Endothelial cell (in vitro differentiated cells): ENCODE data around the gene COASY. TPM values are rescaled to one million over a fixed set of nuclear protein-coding genes. Genes with fewer than 3 reads are reported as not detected.
"Not testable (repeated sequence)": the region's sequence is repeated elsewhere in the genome, so short reads cannot be mapped to it uniquely, and the experiment has no call there.

Experiments used
- DNase-seq: peaks from one replicate; pipeline ENCODE4 v3.0.0; 2021; ENCODE audit warnings: low spot score
- H3K27ac Mint-ChIP-seq: one replicate; pipeline ENCODE4 v1.8.0; 2021; ENCODE audit warnings: mixed read lengths, inconsistent platforms; ENCODE audit not compliant: unreplicated experiment
- H3K27me3 Mint-ChIP-seq: one replicate; pipeline ENCODE4 v1.8.0; 2021; ENCODE audit warnings: mild to moderate bottlenecking, moderate library complexity, mixed read lengths, inconsistent platforms; ENCODE audit not compliant: unreplicated experiment
- H3K36me3 Mint-ChIP-seq: one replicate; pipeline ENCODE4 v1.8.0; 2021; ENCODE audit warnings: mild to moderate bottlenecking, low read depth, mixed read lengths, inconsistent platforms; ENCODE audit not compliant: unreplicated experiment
- H3K4me1 Mint-ChIP-seq: one replicate; pipeline ENCODE4 v1.8.0; 2021; ENCODE audit warnings: mild to moderate bottlenecking, mixed read lengths, inconsistent platforms; ENCODE audit not compliant: unreplicated experiment
- H3K4me3 Mint-ChIP-seq: one replicate; pipeline ENCODE4 v1.8.0; 2021; ENCODE audit warnings: mild to moderate bottlenecking, mixed read lengths, inconsistent platforms; ENCODE audit not compliant: unreplicated experiment
- H3K9me3 Mint-ChIP-seq: one replicate; pipeline ENCODE4 v1.8.0; 2021; ENCODE audit warnings: mixed read lengths, inconsistent platforms; ENCODE audit not compliant: unreplicated experiment
- total RNA-seq: library from RNA; stranded (reverse); fragmentation: NEBNext Ultra II Directional; extraction: Animal tissue kit (Norgen Biotek cat#: 25700); gene quantifications from one replicate; pipeline ENCODE4 v1.2.1, GENCODE V29; 2021; ENCODE audit not compliant: unreplicated experiment
- TF ChIP-seq, protein P1 (sequence below): fragments of 200-600 bp; sonication (generic); IDR thresholded peaks from one replicate; pipeline ENCODE4 v1.5.0; 2021; ENCODE audit warnings: antibody characterized with exemption; ENCODE audit not compliant: unreplicated experiment

The COASY gene
- total RNA-seq, 1 donor from 2014 or later = 66.3 TPM

DNA sequence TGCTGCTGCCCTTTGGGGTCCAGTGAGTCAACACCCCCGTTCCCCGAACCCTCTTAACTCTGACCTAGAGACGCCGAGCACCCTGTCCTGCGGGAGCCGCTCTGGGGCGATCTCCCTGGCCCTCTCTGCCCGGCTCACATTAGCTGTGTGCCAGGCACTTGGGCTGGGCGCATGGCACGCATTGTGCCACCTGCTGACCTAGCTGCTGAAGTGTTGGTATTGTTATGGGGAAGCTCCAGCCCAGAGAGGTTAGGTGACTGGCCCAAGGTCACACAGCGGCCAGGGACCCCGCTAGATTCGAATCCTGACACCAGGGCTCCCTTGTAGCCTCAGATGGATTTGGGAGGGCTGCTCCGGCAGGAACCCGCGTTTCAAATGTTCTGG, 8.1 kb upstream of the COASY start:
- H3K36me3 Mint-ChIP-seq = no peaks in the 10 kb centered on the region

DNA sequence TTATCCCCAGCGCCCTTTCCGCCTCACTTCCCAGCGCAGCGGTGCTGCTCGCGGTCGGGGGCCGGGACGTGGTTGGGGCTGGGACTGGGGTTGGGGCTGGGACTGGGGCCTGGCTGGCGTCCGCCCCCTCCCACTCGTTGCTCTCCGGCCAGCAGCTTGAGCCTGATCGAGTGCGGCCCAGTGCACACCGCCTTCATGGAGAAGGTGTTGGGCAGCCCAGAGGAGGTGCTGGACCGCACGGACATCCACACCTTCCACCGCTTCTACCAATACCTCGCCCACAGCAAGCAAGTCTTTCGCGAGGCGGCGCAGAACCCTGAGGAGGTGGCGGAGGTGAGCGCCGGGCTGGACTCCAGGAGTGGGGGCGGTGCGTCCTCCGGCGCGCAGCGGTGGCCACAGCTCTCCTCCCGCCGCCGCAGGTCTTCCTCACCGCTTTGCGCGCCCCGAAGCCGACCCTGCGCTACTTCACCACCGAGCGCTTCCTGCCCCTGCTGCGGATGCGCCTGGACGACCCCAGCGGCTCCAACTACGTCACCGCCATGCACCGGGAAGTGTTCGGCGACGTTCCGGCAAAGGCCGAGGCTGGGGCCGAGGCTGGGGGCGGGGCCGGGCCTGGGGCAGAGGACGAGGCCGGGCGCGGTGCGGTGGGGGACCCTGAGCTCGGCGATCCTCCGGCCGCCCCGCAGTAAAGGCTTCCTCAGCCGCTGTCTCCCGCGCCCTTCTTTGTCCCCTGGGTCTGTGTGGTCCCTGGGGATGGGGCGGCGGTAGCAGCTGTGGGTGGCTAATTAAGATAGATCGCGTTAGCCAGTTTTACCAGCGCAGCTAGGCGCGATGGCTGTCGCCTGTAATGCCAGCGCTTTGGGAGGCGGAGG, 7.5 kb upstream of the COASY start:
- TF ChIP-seq, protein P1, sequence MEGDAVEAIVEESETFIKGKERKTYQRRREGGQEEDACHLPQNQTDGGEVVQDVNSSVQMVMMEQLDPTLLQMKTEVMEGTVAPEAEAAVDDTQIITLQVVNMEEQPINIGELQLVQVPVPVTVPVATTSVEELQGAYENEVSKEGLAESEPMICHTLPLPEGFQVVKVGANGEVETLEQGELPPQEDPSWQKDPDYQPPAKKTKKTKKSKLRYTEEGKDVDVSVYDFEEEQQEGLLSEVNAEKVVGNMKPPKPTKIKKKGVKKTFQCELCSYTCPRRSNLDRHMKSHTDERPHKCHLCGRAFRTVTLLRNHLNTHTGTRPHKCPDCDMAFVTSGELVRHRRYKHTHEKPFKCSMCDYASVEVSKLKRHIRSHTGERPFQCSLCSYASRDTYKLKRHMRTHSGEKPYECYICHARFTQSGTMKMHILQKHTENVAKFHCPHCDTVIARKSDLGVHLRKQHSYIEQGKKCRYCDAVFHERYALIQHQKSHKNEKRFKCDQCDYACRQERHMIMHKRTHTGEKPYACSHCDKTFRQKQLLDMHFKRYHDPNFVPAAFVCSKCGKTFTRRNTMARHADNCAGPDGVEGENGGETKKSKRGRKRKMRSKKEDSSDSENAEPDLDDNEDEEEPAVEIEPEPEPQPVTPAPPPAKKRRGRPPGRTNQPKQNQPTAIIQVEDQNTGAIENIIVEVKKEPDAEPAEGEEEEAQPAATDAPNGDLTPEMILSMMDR = no peak
- DNase-seq = peak; percentile 89
- Mint-ChIP-seq H3K27me3 (peaks cover 3% of the 10 kb centered on the region), H3K36me3 (no peaks in the 10 kb centered on the region), H3K4me3 (peak overlapping the region; percentile 92), H3K27ac (peak overlapping the region; percentile 30), H3K9me3 (no peaks in the 10 kb centered on the region), H3K4me1 (peaks cover 14% of the 10 kb centered on the region)

More for the DNA sequence above, 8.1 kb upstream of the COASY start:
- H3K9me3 Mint-ChIP-seq = no peaks in the 10 kb centered on the region
- no peak overlapping the region for H3K27ac Mint-ChIP-seq
- peak overlapping the region; percentile 92 for H3K4me3 Mint-ChIP-seq
- peaks cover 6% of the 10 kb centered on the region for H3K27me3 Mint-ChIP-seq
- peaks cover 15% of the 10 kb centered on the region for H3K4me1 Mint-ChIP-seq
- DNase-seq = no peak
- TF ChIP-seq, protein P1 = no peak

DNA sequence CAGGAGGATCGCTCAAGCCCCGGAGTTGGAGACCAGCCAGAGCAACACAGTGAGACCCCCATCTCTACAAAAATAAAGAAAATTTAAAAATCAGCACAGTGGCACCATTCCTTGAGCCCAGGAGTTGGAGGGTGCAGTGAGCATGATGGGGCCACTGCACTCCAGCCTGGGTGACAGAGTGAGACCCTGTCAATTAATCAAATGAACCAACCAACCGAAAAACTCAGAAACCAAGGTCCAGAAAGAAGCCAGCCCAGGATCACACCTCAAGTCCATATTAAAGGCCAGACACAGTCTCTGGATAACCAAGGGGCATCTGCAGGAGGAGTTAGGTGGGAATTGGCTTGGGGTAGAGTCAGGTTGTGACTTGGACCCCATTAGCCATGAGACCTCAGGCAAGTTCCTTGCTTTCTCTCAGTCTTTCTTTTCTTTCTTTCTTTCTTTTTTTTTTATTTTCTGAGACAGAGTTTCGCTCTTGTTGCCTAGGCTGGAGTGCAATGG, 6.8 kb upstream of the COASY start:
- H3K4me1 Mint-ChIP-seq = peaks cover 14% of the 10 kb centered on the region
- no peak for DNase-seq
- H3K9me3 Mint-ChIP-seq = no peaks in the 10 kb centered on the region
- peak overlapping the region; percentile 92 for H3K4me3 Mint-ChIP-seq
- TF ChIP-seq, protein P1 = no peak
- peaks cover 3% of the 10 kb centered on the region for H3K27me3 Mint-ChIP-seq
- H3K36me3 Mint-ChIP-seq = no peaks in the 10 kb centered on the region
- H3K27ac Mint-ChIP-seq = no peak overlapping the region

DNA sequence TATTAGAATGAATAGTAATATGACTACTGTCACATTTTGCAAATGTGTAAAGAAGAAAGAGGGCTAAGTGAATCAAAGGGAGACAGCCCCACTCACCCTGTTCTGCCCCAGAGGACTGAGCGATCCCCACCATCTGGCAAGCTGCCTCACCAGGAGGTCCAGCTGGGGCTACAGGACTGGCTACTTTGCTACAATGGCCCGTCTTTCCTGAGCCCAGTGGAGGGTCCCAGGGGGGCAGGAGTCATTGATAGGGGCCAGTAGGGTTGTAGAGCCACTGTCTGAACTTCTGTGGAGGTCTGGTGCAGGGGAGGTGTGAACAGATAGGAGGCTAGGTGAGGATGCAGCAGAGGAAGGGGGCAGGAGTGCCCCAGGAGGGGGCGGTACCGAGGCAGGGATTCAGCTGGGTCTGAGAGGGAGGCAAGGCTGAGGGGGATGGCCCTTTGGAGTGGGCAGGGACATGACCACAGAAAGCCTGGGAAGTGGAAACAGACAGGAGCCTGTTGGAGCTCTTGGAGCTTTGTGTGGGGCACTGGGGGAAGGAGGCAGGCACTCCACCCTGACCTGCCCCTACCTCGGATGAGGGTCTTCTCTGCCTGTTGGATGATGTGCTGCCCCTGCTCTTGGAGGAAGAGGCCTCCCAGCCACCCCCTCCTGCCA, 5.9 kb upstream of the COASY start:
- not testable (repeated sequence) for H3K27me3 Mint-ChIP-seq, H3K9me3 Mint-ChIP-seq, H3K27ac Mint-ChIP-seq, H3K36me3 Mint-ChIP-seq
- Mint-ChIP-seq H3K4me1 (peaks cover 17% of the 10 kb centered on the region), H3K4me3 (peak overlapping the region; percentile 92)
- DNase-seq = peak; percentile 57
- TF ChIP-seq, protein P1 = peak; percentile 33
